Fibroblast of peridontal ligament (primary cell): Measurements from ENCODE around the gene KLHL7.
"Not testable (repeated sequence)": the region's sequence is repeated elsewhere in the genome, so short reads cannot be mapped to it uniquely, and the experiment has no call there.

Source experiments
- DNase-seq: peaks from one replicate; pipeline ENCODE4 v3.0.0-alpha.2; 2010; ENCODE audit errors: extremely low read depth

Gene KLHL7

GRCh38 chr7:23107781-23108180 is 2.2 kb downstream of the KLHL7 start:
- DNase-seq: no peak

- DNase-seq: no peak
Observed at GRCh38 chr7:23108995-23109394, 3.4 kb downstream of the KLHL7 start.

- no peak for DNase-seq
Observed at GRCh38 chr7:23109470-23109869, 3.9 kb downstream of the KLHL7 start.

- DNase-seq: peak; percentile 54
Observed at GRCh38 chr7:23114896-23115295, 9.3 kb downstream of the KLHL7 start.

GRCh38 chr7:23115991-23116390 is 10.4 kb downstream of the KLHL7 start:
- DNase-seq: no peak

GRCh38 chr7:23117841-23118240 is 12.3 kb downstream of the KLHL7 start:
- DNase-seq: no peak

GRCh38 chr7:23120106-23120505 is 14.5 kb downstream of the KLHL7 start:
- no peak for DNase-seq

- no peak for DNase-seq
Observed at GRCh38 chr7:23121165-23121564, 15.6 kb downstream of the KLHL7 start.

GRCh38 chr7:23123007-23123406 is 17.4 kb downstream of the KLHL7 start:
- no peak for DNase-seq

GRCh38 chr7:23123465-23123864 is 17.9 kb downstream of the KLHL7 start:
- no peak for DNase-seq

- DNase-seq: no peak
Observed at GRCh38 chr7:23129036-23129435, 23.5 kb downstream of the KLHL7 start.

- DNase-seq: not testable (repeated sequence)
Observed at GRCh38 chr7:23131799-23132198, 26.2 kb downstream of the KLHL7 start.

GRCh38 chr7:23133797-23134196 is 28.2 kb downstream of the KLHL7 start:
- peak; percentile 8 for DNase-seq

- DNase-seq: no peak
Observed at GRCh38 chr7:23135755-23136154, 30.2 kb downstream of the KLHL7 start.

- DNase-seq: peak; percentile 8
Observed at GRCh38 chr7:23136216-23136615, 30.6 kb downstream of the KLHL7 start.

- no peak for DNase-seq
Observed at GRCh38 chr7:23157679-23158078, 52.1 kb downstream of the KLHL7 start.

GRCh38 chr7:23158546-23158945 is 53.0 kb downstream of the KLHL7 start:
- DNase-seq: no peak

GRCh38 chr7:23161482-23161881 is 55.9 kb downstream of the KLHL7 start:
- DNase-seq: no peak

GRCh38 chr7:23164846-23165245 is 59.3 kb downstream of the KLHL7 start:
- DNase-seq: no peak

- no peak for DNase-seq
Observed at GRCh38 chr7:23165316-23165715, 59.7 kb downstream of the KLHL7 start.

- DNase-seq: no peak
Observed at GRCh38 chr7:23167691-23168090, 62.1 kb downstream of the KLHL7 start.

- no peak for DNase-seq
Observed at GRCh38 chr7:23168111-23168885, 62.7 kb downstream of the KLHL7 start.

GRCh38 chr7:23175938-23176337 is 70.4 kb downstream of the KLHL7 start:
- DNase-seq: no peak
